Panc1 (cell line): Measurements from ENCODE around the gene FAM13A. TPM values are rescaled to one million over a fixed set of nuclear protein-coding genes. Genes with fewer than 3 reads are reported as not detected.

Source experiments
- ATAC-seq: fragments of 200-7000 bp; cut with Tn5 transposase; 2 replicates; pipeline ENCODE4 v1.9.1; 2020; ENCODE audit warnings: mild to moderate bottlenecking, moderate library complexity
- BruUV-seq: library from RNA; stranded (reverse); fragments of 400-500 nt; replicated peaks from 2 replicates; lab custom pipeline; 2021; lab: Mats Ljungman, UMichigan
- CTCF ChIA-PET: fragments of 300-600 bp; sonication (Branson Sonifier 250); formaldehyde crosslinking; loops from one replicate; lab custom pipeline; 2022; ENCODE audit warnings: antibody characterized with exemption; lab: Charles Lee
- POLR2A ChIA-PET: fragments of 300-600 bp; sonication (Branson Sonifier 250); formaldehyde crosslinking; loops from one replicate; lab custom pipeline; 2022; ENCODE audit warnings: antibody characterized with exemption; lab: Charles Lee
- DNase-seq: peaks from one replicate; pipeline ENCODE4 v3.0.0-alpha.2; 2010; ENCODE audit warnings: low read depth, low spot score
- H3K27ac ChIP-seq: 2 replicates; pipeline ENCODE4 v1.5.1; 2011; ENCODE audit warnings: mild to moderate bottlenecking, low read length, inconsistent platforms
- H3K27me3 ChIP-seq: fragments of 200-500 bp; sonication (Bioruptor generic); 2 replicates; pipeline ENCODE4 v1.6.0; 2014; ENCODE audit warnings: low read length, inconsistent platforms; ENCODE audit not compliant: control insufficient read depth, insufficient read depth
- H3K36me3 ChIP-seq: fragments of 200-500 bp; sonication (Bioruptor generic); 2 replicates; pipeline ENCODE4 v1.5.1; 2014; ENCODE audit warnings: inconsistent platforms, mild to moderate bottlenecking, low read length, moderate library complexity; ENCODE audit not compliant: control insufficient read depth, insufficient read depth
- H3K4me1 ChIP-seq: 2 replicates; pipeline ENCODE4 v1.5.1; 2011; ENCODE audit warnings: inconsistent platforms, mild to moderate bottlenecking, low read length, moderate library complexity; ENCODE audit not compliant: control insufficient read depth, insufficient read depth
- H3K4me3 ChIP-seq, 2 experiments: 2 replicates each; pipeline ENCODE4 v1.5.1; 2011 to 2012; ENCODE audit warnings: low read depth in 2 of 2, low read length in 2 of 2, mild to moderate bottlenecking in 2 of 2, inconsistent platforms in 1 of 2, moderate library complexity in 1 of 2
- H3K9me3 ChIP-seq: fragments of 200-500 bp; sonication (Bioruptor generic); 2 replicates; pipeline ENCODE4 v1.5.1; 2014; ENCODE audit warnings: low read depth, mild to moderate bottlenecking, inconsistent platforms, low read length, moderate library complexity; ENCODE audit not compliant: control insufficient read depth, insufficient read depth
- CTCF ChIP-seq: fragments of 450-650 bp; IDR thresholded peaks from 2 replicates; pipeline ENCODE4 v1.5.1; 2017; ENCODE audit warnings: mild to moderate bottlenecking
- POLR2AphosphoS5 ChIP-seq: IDR thresholded peaks from 2 replicates; pipeline ENCODE4 v1.6.1; 2012; ENCODE audit warnings: mild to moderate bottlenecking, low read depth, low read length, moderate library complexity
- SIN3A ChIP-seq: IDR thresholded peaks from 2 replicates; pipeline ENCODE4 v1.6.1; 2012; ENCODE audit warnings: low read depth, mild to moderate bottlenecking, low read length, moderate library complexity, borderline replicate concordance; ENCODE audit not compliant: insufficient read depth
- TCF7L2 ChIP-seq: IDR thresholded peaks from 2 replicates; pipeline ENCODE4 v1.6.1; 2011; ENCODE audit warnings: mild to moderate bottlenecking, low read depth, low read length, inconsistent platforms
- in situ Hi-C: cut with HindIII; loops from 2 replicates; pipeline ENCODE4 v1.10.0; 2016; ENCODE audit warnings: low sequenced_read_pairs, low pct_unique_long_range_greater_than_20kb
- intact Hi-C: fragments of 100-400 bp; cut with micrococcal nuclease; formaldehyde crosslinking; loops from one replicate; pipeline ENCODE4 v1.10.0; 2022; ENCODE audit not compliant: unreplicated experiment
- total RNA-seq: library from RNA; stranded (reverse); gene quantifications from one replicate; pipeline ENCODE4 v1.2.1, GENCODE V29; 2021; ENCODE audit not compliant: unreplicated experiment
- TF ChIP-seq, protein P1 (sequence below), 2 experiments: IDR thresholded peaks; 2 replicates each; pipeline ENCODE4 v1.6.1; 2011 to 2012; ENCODE audit warnings: low read depth in 2 of 2, control low read depth in 1 of 2, low read length in 1 of 2, mild to moderate bottlenecking in 1 of 2, moderate library complexity in 1 of 2; ENCODE audit not compliant: insufficient read depth in 1 of 2

Gene FAM13A
- total RNA-seq, 1 experiment from 2014 or later: 5.8 TPM

DNA sequence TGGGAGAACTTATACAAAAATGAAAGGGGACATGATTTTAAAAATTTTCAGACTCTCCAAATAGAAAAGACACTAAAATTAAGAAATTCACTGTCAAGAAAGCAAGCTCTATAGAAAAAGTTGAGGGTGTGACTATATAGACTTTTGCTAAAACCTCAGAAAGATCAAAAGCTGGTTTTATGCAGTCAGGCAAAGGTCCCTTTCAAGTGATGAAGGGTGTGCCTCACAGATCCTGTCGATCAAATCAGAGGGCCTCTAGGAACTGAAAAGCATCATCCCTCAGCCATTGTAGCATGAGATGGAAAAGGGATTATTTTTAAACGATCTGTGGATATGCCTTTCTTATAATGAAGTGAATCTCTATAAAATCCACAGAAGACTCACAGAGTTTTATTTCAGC lies 116.5 kb downstream of the FAM13A start:
- no TSS peak for BruUV-seq
- no peaks in the 10 kb centered on the region for H3K9me3 ChIP-seq
- DNase-seq (no peak), ATAC-seq (no peak)
- H3K4me1 ChIP-seq: no peaks in the 10 kb centered on the region
- POLR2A ChIA-PET: no interaction called here
- H3K4me3 ChIP-seq: no peak overlapping the region
- intact Hi-C loops (no loop called here), in situ Hi-C loops (no loop called here)
- H3K36me3 ChIP-seq: no peaks in the 10 kb centered on the region
- CTCF ChIA-PET: no interaction called here
- TF ChIP-seq SIN3A (no peak), TCF7L2 (no peak), CTCF (no peak), POLR2AphosphoS5 (no peak)
- TF ChIP-seq, protein P1, sequence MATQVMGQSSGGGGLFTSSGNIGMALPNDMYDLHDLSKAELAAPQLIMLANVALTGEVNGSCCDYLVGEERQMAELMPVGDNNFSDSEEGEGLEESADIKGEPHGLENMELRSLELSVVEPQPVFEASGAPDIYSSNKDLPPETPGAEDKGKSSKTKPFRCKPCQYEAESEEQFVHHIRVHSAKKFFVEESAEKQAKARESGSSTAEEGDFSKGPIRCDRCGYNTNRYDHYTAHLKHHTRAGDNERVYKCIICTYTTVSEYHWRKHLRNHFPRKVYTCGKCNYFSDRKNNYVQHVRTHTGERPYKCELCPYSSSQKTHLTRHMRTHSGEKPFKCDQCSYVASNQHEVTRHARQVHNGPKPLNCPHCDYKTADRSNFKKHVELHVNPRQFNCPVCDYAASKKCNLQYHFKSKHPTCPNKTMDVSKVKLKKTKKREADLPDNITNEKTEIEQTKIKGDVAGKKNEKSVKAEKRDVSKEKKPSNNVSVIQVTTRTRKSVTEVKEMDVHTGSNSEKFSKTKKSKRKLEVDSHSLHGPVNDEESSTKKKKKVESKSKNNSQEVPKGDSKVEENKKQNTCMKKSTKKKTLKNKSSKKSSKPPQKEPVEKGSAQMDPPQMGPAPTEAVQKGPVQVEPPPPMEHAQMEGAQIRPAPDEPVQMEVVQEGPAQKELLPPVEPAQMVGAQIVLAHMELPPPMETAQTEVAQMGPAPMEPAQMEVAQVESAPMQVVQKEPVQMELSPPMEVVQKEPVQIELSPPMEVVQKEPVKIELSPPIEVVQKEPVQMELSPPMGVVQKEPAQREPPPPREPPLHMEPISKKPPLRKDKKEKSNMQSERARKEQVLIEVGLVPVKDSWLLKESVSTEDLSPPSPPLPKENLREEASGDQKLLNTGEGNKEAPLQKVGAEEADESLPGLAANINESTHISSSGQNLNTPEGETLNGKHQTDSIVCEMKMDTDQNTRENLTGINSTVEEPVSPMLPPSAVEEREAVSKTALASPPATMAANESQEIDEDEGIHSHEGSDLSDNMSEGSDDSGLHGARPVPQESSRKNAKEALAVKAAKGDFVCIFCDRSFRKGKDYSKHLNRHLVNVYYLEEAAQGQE (IDR thresholded peaks at IDR 0.05; ENCODE audit: insufficient read depth in 1 of 2, low read depth in 2 of 2, low read length in 1 of 2): no peak
- H3K27me3 ChIP-seq: no peaks in the 10 kb centered on the region
- no peak overlapping the region for H3K27ac ChIP-seq

DNA sequence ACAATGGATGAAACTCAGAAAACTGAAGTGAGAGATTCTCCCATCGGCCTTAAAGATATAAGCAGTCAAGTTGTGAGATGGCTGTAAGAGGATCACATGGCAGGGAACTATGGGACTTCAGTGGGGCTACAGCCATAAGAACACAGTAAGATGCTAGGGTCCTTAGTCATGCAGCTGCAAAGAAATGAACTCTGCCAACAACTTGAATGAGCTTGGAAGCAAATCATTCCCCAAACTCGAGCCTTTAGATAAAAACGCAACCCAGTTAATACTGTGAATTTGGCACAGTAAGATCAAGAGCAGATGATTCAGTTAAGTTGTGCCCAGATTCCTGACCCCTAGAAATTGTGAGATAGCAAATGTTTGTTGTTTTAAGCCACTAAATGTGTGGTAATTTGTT lies 117.3 kb downstream of the FAM13A start:
- intact Hi-C loops: no loop called here
- Histone ChIP-seq H3K4me1 (no peaks in the 10 kb centered on the region), H3K36me3 (no peaks in the 10 kb centered on the region), H3K27me3 (no peaks in the 10 kb centered on the region), H3K4me3 (no peak overlapping the region), H3K9me3 (no peaks in the 10 kb centered on the region), H3K27ac (no peak overlapping the region)
- ChIA-PET CTCF (no interaction called here), POLR2A (no interaction called here)
- in situ Hi-C loops: no loop called here
- BruUV-seq: no TSS peak
- ATAC-seq (no peak), DNase-seq (no peak)
- no peak for TF ChIP-seq TCF7L2
- no peak for TF ChIP-seq SIN3A
- TF ChIP-seq POLR2AphosphoS5: no peak
- TF ChIP-seq CTCF: no peak
- TF ChIP-seq, protein P1 (IDR thresholded peaks at IDR 0.05; ENCODE audit: insufficient read depth in 1 of 2, low read depth in 2 of 2, low read length in 1 of 2): no peak
